ENCODE data around the gene DMD.

- TF ChIP-seq EZH2 (IDR thresholded peaks at IDR 0.05; ENCODE audit: insufficient read depth, low read length), result no peak
- TF ChIP-seq, protein P1, sequence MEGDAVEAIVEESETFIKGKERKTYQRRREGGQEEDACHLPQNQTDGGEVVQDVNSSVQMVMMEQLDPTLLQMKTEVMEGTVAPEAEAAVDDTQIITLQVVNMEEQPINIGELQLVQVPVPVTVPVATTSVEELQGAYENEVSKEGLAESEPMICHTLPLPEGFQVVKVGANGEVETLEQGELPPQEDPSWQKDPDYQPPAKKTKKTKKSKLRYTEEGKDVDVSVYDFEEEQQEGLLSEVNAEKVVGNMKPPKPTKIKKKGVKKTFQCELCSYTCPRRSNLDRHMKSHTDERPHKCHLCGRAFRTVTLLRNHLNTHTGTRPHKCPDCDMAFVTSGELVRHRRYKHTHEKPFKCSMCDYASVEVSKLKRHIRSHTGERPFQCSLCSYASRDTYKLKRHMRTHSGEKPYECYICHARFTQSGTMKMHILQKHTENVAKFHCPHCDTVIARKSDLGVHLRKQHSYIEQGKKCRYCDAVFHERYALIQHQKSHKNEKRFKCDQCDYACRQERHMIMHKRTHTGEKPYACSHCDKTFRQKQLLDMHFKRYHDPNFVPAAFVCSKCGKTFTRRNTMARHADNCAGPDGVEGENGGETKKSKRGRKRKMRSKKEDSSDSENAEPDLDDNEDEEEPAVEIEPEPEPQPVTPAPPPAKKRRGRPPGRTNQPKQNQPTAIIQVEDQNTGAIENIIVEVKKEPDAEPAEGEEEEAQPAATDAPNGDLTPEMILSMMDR (IDR thresholded peaks at IDR 0.05; ENCODE audit: insufficient read depth, low read depth, low read length), result no peak
These were observed 739.0 kb downstream of the DMD start for GRCh38 chrX:32472364-32472763.

Data from astrocyte (in vitro differentiated cells and primary cell).